ENCODE results near the gene RHCE.

GRCh38 chr1:25469177-25469576 lies 48.6 kb upstream of the RHCE start:
- TF ChIP-seq CTCF (conservative IDR thresholded peaks at IDR 0.05; ENCODE audit: low read depth in 2 of 2) (no peak), REST (IDR thresholded peaks at IDR 0.05; ENCODE audit: unreplicated experiment) (no peak), POLR2AphosphoS5 (IDR thresholded peaks at IDR 0.05; ENCODE audit: low read depth) (no peak), EZH2 (IDR thresholded peaks at IDR 0.05; ENCODE audit: low read depth, unreplicated experiment) (no peak), NANOG (IDR thresholded peaks at IDR 0.05; ENCODE audit: borderline replicate concordance) (no peak)
